HG03432 (cell line): ENCODE results near the gene ACVR1.
"Not testable (repeated sequence)": the region's sequence is repeated elsewhere in the genome, so short reads cannot be mapped to it uniquely, and the experiment has no call there.

Experiments used
- ATAC-seq: cut with Tn5 transposase; IDR thresholded peaks from one replicate; pipeline ENCODE4 v1.9.1; 2021; ENCODE audit warnings: mild to moderate bottlenecking, moderate library complexity; ENCODE audit not compliant: unreplicated experiment

The ACVR1 gene

DNA sequence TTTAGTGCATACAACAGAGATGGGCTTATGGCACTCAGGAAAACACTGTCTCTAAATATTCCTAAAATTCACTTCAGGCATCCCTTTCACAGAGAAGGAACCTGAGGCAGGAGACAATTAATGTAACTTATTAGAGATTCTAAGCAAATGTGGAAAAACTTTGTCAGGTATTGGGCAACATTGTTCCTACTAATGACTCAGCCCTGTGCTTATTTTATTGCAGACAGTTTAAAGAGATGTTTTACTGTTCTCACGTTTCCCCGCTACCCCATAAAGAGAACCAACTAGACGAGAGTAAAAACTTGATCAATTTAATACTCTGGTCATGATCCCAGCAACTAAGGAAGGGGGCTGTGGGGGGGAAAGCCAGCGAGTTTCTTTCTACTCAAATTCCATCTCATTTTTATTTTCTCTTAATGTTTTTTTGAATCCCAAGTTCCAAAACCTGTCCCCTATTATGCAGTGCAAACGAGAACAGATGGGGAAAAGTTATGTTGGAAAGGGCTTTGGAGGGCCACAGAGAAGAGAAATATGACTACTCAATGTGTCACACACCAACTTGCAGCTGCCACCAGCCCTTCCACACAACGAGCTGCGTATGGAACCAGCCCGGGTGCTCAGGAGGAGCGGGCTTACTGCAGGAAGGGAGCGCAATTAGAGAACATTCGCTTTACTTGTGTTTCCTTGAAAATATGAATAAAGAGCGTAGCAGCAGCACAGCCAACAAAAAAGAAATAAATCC, 18.7 kb upstream of the ACVR1 start:
- no peak for ATAC-seq

DNA sequence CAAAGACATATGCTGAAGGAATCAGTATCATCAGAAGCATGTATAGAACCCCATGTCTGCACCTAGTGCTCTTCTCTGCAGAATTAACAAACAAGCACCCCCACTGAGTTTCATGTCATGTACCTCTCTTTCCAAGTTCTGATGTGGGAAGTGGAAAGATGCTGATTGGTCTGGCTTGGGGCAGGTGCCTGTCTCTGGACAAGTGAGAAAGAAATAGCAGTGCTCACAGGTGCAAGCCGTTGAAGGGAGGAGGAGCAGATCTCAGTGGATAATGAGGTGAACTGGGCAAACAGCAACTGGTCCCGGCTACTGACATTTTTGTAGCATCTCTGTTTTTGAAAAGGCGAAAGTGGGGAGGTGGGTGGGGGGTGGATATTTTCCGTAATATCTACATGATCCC, 17.5 kb upstream of the ACVR1 start:
- no peak for ATAC-seq

GRCh38 chr2:157891643-157892041, 15.5 kb upstream of the ACVR1 start:
- no peak for ATAC-seq

- no peak for ATAC-seq
Measured at GRCh38 chr2:157890969-157891642, 15.0 kb upstream of the ACVR1 start.

DNA sequence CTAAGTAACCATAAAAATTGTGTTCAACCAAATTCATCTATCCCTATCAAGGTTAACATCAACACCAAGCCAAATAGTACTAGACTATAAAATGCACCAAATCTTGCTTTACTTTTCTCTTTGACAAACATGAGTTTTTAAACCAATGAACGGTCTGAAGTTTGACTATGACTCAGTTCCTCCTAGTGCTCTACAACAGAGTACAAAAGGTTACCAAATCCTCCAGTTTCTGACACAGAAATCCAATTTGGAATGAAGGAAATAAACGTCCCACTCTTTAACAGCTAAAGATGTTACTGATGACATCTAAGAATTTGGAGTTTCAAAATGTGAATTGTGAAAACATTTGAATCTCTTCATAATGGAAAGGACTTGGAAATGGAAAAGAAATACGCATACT, 11.8 kb upstream of the ACVR1 start:
- no peak for ATAC-seq

DNA sequence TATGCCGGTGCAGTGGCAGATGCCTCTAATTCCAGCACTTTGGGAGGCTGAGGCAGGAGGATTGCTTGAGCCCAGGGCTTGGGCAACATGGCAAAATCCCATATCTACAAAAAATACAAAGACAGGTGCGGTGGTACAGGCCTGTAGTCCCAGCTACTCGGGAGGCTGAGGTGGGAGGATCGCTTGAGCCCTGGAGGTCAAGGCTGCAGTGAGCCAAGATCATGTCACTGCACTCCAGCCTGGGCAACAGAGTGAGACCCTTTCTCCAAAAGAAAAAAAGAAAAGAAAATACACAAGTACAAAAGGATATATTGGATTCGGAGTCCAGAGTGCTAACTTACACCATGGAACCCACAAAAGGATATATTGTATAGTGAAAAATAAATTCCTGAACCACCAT, 8.4 kb upstream of the ACVR1 start:
- ATAC-seq: not testable (repeated sequence)

DNA sequence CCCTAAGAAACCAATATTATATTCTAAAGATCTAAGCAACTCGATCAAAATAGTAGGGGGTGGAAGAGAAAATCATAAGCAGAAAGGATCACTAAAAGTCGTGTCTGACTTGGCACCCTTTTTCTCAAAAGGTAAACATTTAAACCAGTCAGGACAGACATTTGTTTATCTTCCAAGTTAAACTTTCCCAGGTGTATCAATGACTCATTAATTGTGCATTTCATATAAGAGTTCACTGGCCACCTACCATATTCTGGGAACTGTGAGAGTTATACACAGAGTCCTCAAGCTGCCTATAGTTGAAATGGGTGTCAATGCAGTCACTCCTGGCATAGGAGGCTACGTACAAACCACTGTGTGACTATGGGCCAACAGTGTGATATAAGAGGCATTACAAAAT, 4.8 kb upstream of the ACVR1 start:
- ATAC-seq: no peak

DNA sequence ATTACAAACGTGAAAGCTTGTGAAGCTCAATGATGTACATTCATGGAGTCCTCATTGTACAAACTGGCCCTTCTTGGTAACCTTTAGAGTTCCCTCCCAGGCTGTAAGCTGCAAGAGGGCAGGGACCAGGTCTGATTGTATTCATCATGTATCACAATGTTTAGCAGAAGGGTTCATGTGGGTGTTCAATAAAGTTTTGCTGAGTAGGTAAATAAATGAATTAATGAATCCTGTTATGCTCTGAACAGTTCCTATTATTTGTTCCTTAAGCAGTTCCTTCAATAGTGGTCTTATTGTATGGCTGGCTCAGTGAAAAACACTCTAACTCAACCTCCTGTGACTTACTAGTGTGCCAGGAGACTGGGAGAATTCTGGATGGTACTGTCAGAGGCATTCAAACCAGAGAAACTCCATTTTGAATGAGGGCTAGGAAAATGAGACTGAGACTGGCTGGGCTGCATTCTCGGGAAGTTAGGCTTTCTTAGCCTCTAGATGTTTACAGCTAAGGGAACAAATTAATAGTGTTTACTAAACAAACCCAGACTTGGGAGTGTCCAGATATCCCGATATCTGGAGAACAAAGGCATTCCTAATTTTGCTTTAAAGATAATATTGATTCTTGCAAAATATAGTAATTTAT, 1.8 kb upstream of the ACVR1 start:
- no peak for ATAC-seq

GRCh38 chr2:157876786-157877138, 632 bp upstream of the ACVR1 start:
- ATAC-seq: no peak

DNA sequence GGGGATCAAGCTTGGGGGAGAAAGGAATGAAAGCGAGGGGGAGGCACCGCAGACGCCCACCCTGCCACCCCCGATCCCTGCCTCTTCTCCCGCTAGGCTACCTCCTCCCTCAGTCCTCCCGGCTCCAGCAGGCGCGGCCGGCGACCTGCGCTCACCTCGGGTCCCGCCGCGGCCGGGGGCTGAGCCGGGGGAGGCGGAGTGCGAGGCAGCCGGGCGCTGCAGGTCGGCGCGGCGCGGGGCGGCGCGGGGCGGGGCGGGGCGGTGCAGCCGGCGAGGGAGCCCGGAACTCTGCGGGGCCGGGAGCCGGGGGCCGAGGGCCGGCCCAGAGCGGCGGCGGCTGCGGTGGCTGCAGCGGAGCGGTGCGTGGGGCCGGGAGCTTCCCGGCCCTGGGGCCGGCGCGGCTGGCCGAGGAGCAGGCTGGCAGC, 477 bp downstream of the ACVR1 start:
- peak; percentile 51 for ATAC-seq

DNA sequence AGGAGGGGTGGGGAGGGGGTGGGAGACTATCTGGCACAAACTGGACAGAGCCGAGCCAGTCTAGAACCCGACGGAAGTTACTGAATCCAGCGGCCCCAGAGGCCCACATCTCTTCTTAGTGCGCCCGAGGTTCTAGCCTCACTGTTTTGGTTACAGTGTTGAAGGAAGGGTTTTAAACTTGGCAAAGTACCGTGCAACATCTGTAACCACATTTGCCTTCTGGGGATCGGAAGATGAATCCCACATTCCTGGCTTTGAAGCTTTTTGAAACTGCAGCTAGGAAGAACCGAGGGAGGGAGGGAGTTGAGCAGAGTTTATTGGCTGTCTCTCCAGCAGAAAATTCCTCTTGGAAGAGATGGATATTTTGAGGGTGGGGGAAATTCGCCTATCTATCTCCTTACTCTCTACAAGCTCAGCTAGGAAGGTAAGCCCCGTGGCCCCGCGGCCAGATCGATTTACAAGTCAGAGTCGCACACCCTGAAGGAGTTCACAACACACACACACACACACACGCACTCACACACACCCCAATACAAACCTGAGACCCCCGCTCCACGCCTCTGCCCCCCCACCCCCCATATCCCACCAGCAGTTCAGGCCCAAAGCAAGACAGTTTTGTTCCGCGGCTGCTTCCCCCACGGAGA, 1.0 kb downstream of the ACVR1 start:
- ATAC-seq: no peak

DNA sequence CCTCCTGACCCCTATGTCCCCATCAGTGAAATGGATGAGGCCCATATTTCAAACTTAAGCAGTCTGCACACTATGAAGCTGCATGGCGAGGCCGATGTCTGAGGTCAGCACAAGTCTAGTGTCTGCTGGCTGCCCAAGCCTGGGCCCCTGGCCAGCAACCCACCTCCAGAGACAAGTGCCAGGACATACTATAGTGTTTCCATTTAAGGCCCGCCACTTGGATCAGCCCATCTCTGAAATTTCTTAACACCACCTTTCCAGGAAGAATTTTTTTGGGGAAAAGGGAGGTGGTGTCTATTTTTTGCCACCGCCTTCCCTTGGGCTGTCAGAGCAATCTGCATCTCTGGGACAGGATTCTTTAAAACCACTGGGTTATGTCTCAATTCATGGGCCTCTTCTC, 1.8 kb downstream of the ACVR1 start:
- no peak for ATAC-seq

DNA sequence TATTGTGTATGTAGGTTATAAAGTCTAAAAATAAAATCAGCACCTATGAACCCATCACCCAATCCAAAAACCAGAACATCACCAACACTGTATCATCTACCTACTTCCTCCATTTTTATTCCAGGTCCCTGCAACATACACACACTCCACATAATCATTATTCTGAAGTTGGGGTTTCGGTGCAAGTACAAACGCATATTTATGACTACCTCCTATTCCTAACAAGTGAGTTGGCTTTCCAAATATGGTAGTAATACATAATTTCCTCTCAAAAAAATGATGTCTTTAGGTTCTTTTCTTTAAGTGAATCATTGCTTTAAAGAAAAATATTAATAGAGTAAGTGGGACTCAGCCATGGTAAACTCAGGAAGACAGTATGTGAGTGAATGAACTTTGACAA, 3.3 kb downstream of the ACVR1 start:
- no peak for ATAC-seq

DNA sequence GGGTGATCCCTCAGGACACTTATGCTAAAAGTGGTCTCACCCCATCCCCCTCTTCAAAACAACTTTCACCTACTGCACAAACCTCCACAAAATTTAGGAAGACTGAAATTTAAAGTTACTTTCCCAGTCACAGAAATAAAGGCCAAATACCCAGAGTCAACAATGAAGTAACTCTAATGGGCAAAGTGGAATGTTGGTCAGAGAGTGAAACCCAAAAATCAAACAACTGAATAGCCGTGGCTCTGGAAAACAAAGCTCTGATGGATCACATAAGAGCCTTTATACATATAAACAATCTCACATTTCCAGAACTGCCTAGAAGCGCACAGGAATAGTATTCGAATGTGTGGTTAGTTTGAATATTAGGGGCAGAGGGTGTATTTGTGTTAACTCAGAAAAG, 4.7 kb downstream of the ACVR1 start:
- no peak for ATAC-seq

DNA sequence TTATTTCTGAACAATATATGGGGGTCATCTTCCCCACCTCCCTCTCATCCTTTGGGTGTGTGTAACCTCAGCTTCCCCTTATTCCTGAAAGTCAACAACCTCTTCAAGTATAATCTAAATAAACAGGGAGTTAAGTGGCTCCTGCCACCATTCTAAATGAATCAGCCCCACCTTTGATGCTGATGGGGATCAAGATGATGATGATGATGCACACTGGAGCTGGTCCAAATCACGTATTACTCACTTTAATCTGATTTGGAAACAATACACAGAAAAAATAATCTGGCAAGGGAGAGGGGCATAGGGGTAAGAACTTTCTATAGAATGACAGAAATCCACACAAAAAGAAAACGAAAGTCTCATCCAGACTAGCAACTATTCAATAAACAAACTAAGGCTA, 7.1 kb downstream of the ACVR1 start:
- ATAC-seq: no peak

DNA sequence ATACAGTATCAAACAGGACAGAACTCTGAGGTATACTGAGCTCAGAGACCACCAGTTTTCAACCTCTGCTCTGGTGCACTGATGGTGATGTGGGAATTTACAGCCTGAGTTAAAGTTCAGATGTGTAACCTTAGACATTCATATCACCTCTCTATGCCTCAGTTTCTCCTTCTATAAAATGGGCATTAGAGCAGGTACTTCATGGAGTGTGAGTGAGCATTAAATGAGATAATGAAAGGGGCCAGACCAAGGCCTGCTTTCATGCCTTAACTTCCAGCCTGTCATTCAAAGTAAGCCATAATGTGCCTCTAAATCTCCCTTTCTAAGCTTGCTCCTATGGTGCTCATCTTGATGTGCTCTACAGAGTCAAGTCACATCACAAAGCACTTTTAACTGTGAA, 8.4 kb downstream of the ACVR1 start:
- ATAC-seq: no peak

- no peak for ATAC-seq
Measured at GRCh38 chr2:157866666-157867642, 9.2 kb downstream of the ACVR1 start.

DNA sequence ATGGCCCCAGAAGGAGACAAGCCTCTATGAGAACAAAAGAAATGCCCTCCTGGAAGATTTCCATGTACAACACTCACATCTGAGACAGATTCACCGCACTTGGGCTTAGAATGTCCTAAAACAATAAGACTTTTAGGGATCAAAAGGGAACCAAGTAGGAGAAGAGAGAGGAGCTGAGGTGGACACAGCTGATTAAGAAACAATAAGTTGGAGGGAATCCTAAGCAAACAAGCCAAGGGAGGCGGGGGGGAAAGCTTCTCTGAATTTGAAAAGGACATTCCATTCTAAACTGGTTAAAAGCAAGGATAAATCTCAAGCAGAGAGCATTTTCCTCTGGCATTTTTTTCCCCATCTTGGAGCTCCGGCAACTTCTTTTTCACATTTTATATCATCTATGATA, 9.9 kb downstream of the ACVR1 start:
- no peak for ATAC-seq

DNA sequence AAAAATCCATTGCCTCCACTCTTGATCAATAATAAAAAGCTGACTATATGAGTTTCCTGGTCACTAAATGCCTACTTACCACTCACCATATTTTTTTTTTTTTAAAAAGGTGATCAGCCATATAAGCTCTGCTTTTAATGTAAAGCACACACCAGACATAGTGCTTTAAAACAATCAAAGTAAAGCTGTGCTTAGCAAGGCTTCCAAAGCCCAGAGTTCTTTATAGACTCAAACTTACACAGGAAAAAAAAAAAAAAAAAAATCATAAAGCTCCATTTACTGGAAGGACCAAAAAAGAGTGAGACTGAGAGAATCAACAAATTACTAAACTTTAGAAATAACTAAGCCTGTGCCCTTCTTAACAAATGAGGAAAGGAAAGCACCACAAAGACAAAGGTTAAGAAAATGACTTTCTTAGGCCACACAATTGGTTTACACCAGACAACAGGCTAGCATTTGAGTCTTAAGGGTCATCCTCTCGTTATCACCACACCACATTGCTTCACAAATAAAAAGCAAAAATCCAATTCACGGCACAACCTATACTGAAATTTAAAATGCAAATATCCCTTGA, 11.2 kb downstream of the ACVR1 start:
- no peak for ATAC-seq

GRCh38 chr2:157858846-157859245, 17.3 kb downstream of the ACVR1 start:
- ATAC-seq: no peak
